IMR-90 (cell line): Measurements from ENCODE around the gene POMT1. TPM values are rescaled to one million over a fixed set of nuclear protein-coding genes. Genes with fewer than 3 reads are reported as not detected.
"Not testable (repeated sequence)": the region's sequence is repeated elsewhere in the genome, so short reads cannot be mapped to it uniquely, and the experiment has no call there.

ENCODE experiments used
- ATAC-seq: fragments of 200-7000 bp; cut with Tn5 transposase; 2 replicates; pipeline ENCODE4 v1.9.1; 2020; ENCODE audit warnings: low read depth, mild to moderate bottlenecking, moderate library complexity
- BruUV-seq: library from RNA; stranded (reverse); fragments of 400-500 nt; replicated peaks from 2 replicates; lab custom pipeline; 2021; lab: Mats Ljungman, UMichigan
- CTCF ChIA-PET: fragments of 300-600 bp; formaldehyde crosslinking; extraction: SDS; loops from one replicate; lab custom pipeline; 2021; ENCODE audit warnings: antibody characterized with exemption; lab: Yijun Ruan, JAX
- POLR2A ChIA-PET: fragments of 300-600 bp; sonication (Branson Sonifier 250); formaldehyde crosslinking; loops from one replicate; lab custom pipeline; 2022; ENCODE audit warnings: antibody characterized with exemption; ENCODE audit not compliant: unreplicated experiment; lab: Charles Lee
- DNase-seq: peaks from one replicate; pipeline ENCODE4 v3.0.0; 2013
- H2AFZ ChIP-seq: replicated peaks from 2 replicates; pipeline ENCODE3; 2013; ENCODE audit warnings: low read length, mild to moderate bottlenecking; ENCODE audit not compliant: poor library complexity
- H2AK5ac ChIP-seq: 2 replicates; pipeline ENCODE4 v1.6.1; 2013; ENCODE audit warnings: low read depth, low read length, inconsistent platforms
- H2AK9ac ChIP-seq: replicated peaks from 2 replicates; pipeline ENCODE3; 2013; ENCODE audit warnings: mild to moderate bottlenecking, low read depth, low read length, moderate library complexity; ENCODE audit not compliant: poor library complexity
- H2BK120ac ChIP-seq: 2 replicates; pipeline ENCODE4 v1.6.1; 2013; ENCODE audit warnings: low read depth, low read length, inconsistent platforms
- H2BK15ac ChIP-seq: 3 replicates; pipeline ENCODE4 v1.6.1; 2013; ENCODE audit warnings: low read depth, low read length, inconsistent platforms
- H2BK20ac ChIP-seq: 2 replicates; pipeline ENCODE4 v1.6.1; 2013; ENCODE audit warnings: low read depth, mild to moderate bottlenecking, inconsistent platforms, low read length, moderate library complexity
- H2BK5ac ChIP-seq: 2 replicates; pipeline ENCODE4 v1.6.1; 2013; ENCODE audit warnings: mild to moderate bottlenecking, low read depth, low read length, inconsistent platforms; ENCODE audit not compliant: poor library complexity, severe bottlenecking
- H3K14ac ChIP-seq: replicated peaks from 2 replicates; pipeline ENCODE4 v1.6.1; 2013; ENCODE audit warnings: low read depth, low read length, inconsistent platforms
- H3K18ac ChIP-seq: 2 replicates; pipeline ENCODE4 v1.6.1; 2013; ENCODE audit warnings: low read depth, low read length, control low read depth
- H3K23ac ChIP-seq: 2 replicates; pipeline ENCODE4 v1.6.1; 2013; ENCODE audit warnings: low read depth, low read length, inconsistent platforms
- H3K27ac ChIP-seq: 2 replicates; pipeline ENCODE4 v1.5.1; 2013; ENCODE audit warnings: mild to moderate bottlenecking, control low read depth, low read length; ENCODE audit not compliant: insufficient read depth
- H3K27me3 ChIP-seq: 2 replicates; pipeline ENCODE4 v1.6.1; 2013; ENCODE audit warnings: low read length; ENCODE audit not compliant: control insufficient read depth, insufficient read depth
- H3K36me3 ChIP-seq: 2 replicates; pipeline ENCODE4 v1.6.1; 2013; ENCODE audit warnings: low read length, mixed read lengths; ENCODE audit not compliant: control insufficient read depth, insufficient read depth
- H3K4ac ChIP-seq: 2 replicates; pipeline ENCODE4 v1.6.1; 2013; ENCODE audit warnings: low read depth, low read length, inconsistent platforms
- H3K4me1 ChIP-seq: 2 replicates; pipeline ENCODE4 v1.6.1; 2013; ENCODE audit warnings: low read length, mixed read lengths; ENCODE audit not compliant: control insufficient read depth, insufficient read depth
- H3K4me2 ChIP-seq: 2 replicates; pipeline ENCODE4 v1.6.1; 2013; ENCODE audit warnings: low read depth, mild to moderate bottlenecking, control low read depth, low read length, moderate library complexity
- H3K4me3 ChIP-seq: 2 replicates; pipeline ENCODE4 v1.5.1; 2013; ENCODE audit warnings: low read depth, mild to moderate bottlenecking, control low read depth, low read length, moderate library complexity; ENCODE audit not compliant: insufficient read depth
- H3K56ac ChIP-seq: 2 replicates; pipeline ENCODE4 v1.6.1; 2013; ENCODE audit warnings: low read length, inconsistent platforms; ENCODE audit not compliant: insufficient read depth; ENCODE audit errors: extremely low read depth
- H3K79me1 ChIP-seq, 2 experiments: 2 replicates each; pipeline ENCODE4 v1.6.1; 2013; ENCODE audit warnings: low read length in 2 of 2, inconsistent platforms in 1 of 2, low read depth in 1 of 2
- H3K9ac ChIP-seq: 2 replicates; pipeline ENCODE4 v1.6.1; 2013; ENCODE audit warnings: low read depth, low read length, control low read depth
- H3K9me1 ChIP-seq: 2 replicates; pipeline ENCODE4 v1.6.1; 2013; ENCODE audit warnings: low read length, inconsistent platforms; ENCODE audit not compliant: insufficient read depth
- H3K9me3 ChIP-seq: 2 replicates; pipeline ENCODE4 v1.6.1; 2013; ENCODE audit warnings: low read length; ENCODE audit not compliant: control insufficient read depth, insufficient read depth
- H4K20me1 ChIP-seq: 2 replicates; pipeline ENCODE4 v1.6.1; 2013; ENCODE audit warnings: low read length, inconsistent platforms; ENCODE audit not compliant: insufficient read depth
- H4K5ac ChIP-seq: 2 replicates; pipeline ENCODE4 v1.6.1; 2013; ENCODE audit warnings: mild to moderate bottlenecking, low read depth, low read length, control low read depth
- H4K8ac ChIP-seq, 2 experiments: 2 replicates each; pipeline ENCODE4 v1.6.1; 2013; ENCODE audit warnings: low read depth in 2 of 2, low read length in 2 of 2, control low read depth in 1 of 2, inconsistent platforms in 1 of 2
- H4K91ac ChIP-seq: 2 replicates; pipeline ENCODE4 v1.6.1; 2013; ENCODE audit warnings: low read depth, low read length, inconsistent platforms; ENCODE audit not compliant: insufficient read depth
- WGBS, 2 experiments: methylation state at CpG; one replicate each; pipeline versions ENCODE4 v1.1.5 to v1.1.7; 2013; ENCODE audit warnings: missing lambda C conversion rate in 2 of 2; ENCODE audit not compliant: insufficient read length in 1 of 2; ENCODE audit errors: extremely low coverage in 2 of 2; 5-methylcytosine and 5-hydroxymethylcytosine counted together
- dilution Hi-C: fragments of 300-500 bp; cut with HindIII; formaldehyde crosslinking; loops from one replicate; pipeline ENCODE4 v1.14.3; 2018; ENCODE audit warnings: low sequenced_read_pairs; ENCODE audit not compliant: unreplicated experiment
- in situ Hi-C: fragments of 300-500 bp; cut with MboI; formaldehyde crosslinking; loops from 3 replicates; pipeline ENCODE4 v1.14.3; 2019; ENCODE audit warnings: low sequenced_read_pairs, inconsistent platforms, mixed read lengths
- intact Hi-C: fragments of 100-400 bp; cut with micrococcal nuclease; formaldehyde crosslinking; loops from 2 replicates; pipeline ENCODE4 v1.10.0; 2022
- polyA plus RNA-seq, 3 experiments: library from polyadenylated mRNA; depleted of rRNA; stranded (reverse); fragments of >200 nt; gene quantifications; 2 replicates each; pipeline ENCODE4 v1.2.3, GENCODE V29; 2012; ENCODE audit warnings: low replicate concordance in 1 of 3
- total RNA-seq: library from RNA; depleted of rRNA; stranded (reverse); fragments of >200 nt; gene quantifications from 2 replicates; pipeline ENCODE4 v1.2.3, GENCODE V29; 2012

POMT1 gene
- total and polyA plus RNA-seq, 2 of the 4 experiments (the other 2 are of a cell fraction) = 24.2 to 36.5 TPM

DNA sequence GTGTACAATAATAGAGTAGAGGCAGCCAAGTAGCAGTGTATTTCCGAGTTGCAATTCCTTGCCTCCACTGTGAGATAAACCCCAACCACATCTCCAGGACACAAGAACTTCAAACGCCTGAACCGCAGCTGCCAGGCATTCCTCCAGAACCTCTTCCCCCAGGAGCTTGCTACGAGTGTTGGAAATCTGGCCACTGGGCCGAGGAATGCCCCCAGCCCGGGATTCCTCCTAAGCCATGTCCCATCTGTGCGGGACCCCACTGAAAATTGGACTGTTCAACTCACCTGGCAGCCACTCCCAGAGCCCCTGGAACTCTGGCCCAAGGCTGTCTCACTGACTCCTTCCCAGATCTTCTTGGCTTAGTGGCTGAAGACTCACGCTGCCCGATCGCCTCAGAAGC, 46.5 kb downstream of the POMT1 start:
- H3K4ac ChIP-seq, H2AK9ac ChIP-seq, H3K9me1 ChIP-seq, H3K79me1 ChIP-seq, CTCF ChIA-PET, H3K18ac ChIP-seq, H3K27ac ChIP-seq, H3K4me2 ChIP-seq, H3K23ac ChIP-seq, in situ Hi-C loops, DNase-seq, H2AK5ac ChIP-seq, H3K4me3 ChIP-seq, H2BK20ac ChIP-seq, H4K91ac ChIP-seq, dilution Hi-C loops, H2AFZ ChIP-seq, H2BK120ac ChIP-seq, H2BK15ac ChIP-seq, intact Hi-C loops, H2BK5ac ChIP-seq, BruUV-seq, H4K20me1 ChIP-seq, POLR2A ChIA-PET, H3K36me3 ChIP-seq, H3K9ac ChIP-seq, H4K5ac ChIP-seq, H3K56ac ChIP-seq, ATAC-seq, H4K8ac ChIP-seq, H3K4me1 ChIP-seq, H3K14ac ChIP-seq: not testable (repeated sequence)
- Histone ChIP-seq H3K9me3 (peaks cover 22% of the 10 kb centered on the region), H3K27me3 (peaks cover 61% of the 10 kb centered on the region)
- WGBS, 2 experiments = 100% methylated on average over 2 of the region's 10 CpGs; no CpG with 5 or more reads in 1 of the 2 experiments

DNA sequence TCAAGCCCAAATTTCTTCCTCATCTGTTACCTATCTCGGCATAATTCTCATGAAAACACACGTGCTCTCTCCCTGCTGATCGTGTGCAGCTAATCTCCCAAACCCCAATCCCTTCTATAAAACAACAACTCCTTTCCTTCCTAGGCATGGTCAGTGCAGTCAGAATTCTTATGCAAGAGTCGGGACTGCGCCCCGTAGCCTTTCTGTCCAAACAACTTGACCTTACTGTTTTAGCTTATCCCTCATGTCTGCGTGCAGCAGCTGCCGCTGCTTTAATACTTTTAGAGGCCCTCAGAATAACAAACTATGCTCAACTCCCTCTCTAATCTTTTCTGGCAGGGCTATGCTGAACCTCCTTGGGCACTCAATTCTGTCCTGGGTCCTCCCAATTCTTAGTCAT, 47.7 kb downstream of the POMT1 start:
- intact Hi-C loops, H2AFZ ChIP-seq, H3K27ac ChIP-seq, H4K20me1 ChIP-seq, H3K56ac ChIP-seq, POLR2A ChIA-PET, H2BK15ac ChIP-seq, DNase-seq, H3K4me2 ChIP-seq, H3K79me1 ChIP-seq, dilution Hi-C loops, ATAC-seq, H3K4ac ChIP-seq, H2BK5ac ChIP-seq, H3K23ac ChIP-seq, H3K14ac ChIP-seq, H2BK120ac ChIP-seq, H2BK20ac ChIP-seq, H3K36me3 ChIP-seq, BruUV-seq, in situ Hi-C loops, H4K91ac ChIP-seq, H4K5ac ChIP-seq, H2AK9ac ChIP-seq, H3K18ac ChIP-seq, H3K9me1 ChIP-seq, H3K4me1 ChIP-seq, H3K9ac ChIP-seq, H4K8ac ChIP-seq, H2AK5ac ChIP-seq, H3K4me3 ChIP-seq: not testable (repeated sequence)
- H3K9me3 ChIP-seq = peaks cover 15% of the 10 kb centered on the region
- peaks cover 60% of the 10 kb centered on the region for H3K27me3 ChIP-seq
- CTCF ChIA-PET = interaction anchor here (0.6 kb wide), 1 partner anchor 109 kb away, joined by 3 read pairs; no protein-coding TSS in a partner anchor
- 18% methylated on average over 6 of the region's 8 CpGs; no CpG with 5 or more reads in 1 of the 2 experiments for WGBS, 2 experiments
